Neutrophil (primary cell): ENCODE data around the gene RABL6.

Experiments
- H3K27ac ChIP-seq: fragments of 200-600 bp; sonication (generic); 2 replicates; pipeline ENCODE4 v1.5.1; 2016; ENCODE audit warnings: mild to moderate bottlenecking, moderate library complexity
- H3K27me3 ChIP-seq: fragments of 200-600 bp; sonication (generic); 2 replicates; pipeline ENCODE4 v1.6.0; 2016; ENCODE audit warnings: mild to moderate bottlenecking
- H3K36me3 ChIP-seq: fragments of 200-600 bp; sonication (generic); 2 replicates; pipeline ENCODE4 v1.5.1; 2017
- H3K4me1 ChIP-seq, 2 experiments: fragments of 200-600 bp in 1 of 2; sonication (generic) in 1 of 2; 1 replicate in 1 of 2; 2 replicates in 1 of 2; pipeline versions ENCODE4 v1.5.1 to v1.6.1; 2013 to 2016; ENCODE audit warnings: low read depth in 1 of 2, low read length in 1 of 2, mild to moderate bottlenecking in 1 of 2, moderate library complexity in 1 of 2; ENCODE audit not compliant: control insufficient read depth in 1 of 2, insufficient read depth in 1 of 2
- H3K4me3 ChIP-seq, 2 experiments: fragments of 200-600 bp in 1 of 2; sonication (generic) in 1 of 2; 1 replicate in 1 of 2; 2 replicates in 1 of 2; pipeline ENCODE4 v1.5.1; 2013 to 2016; ENCODE audit warnings: low read depth in 1 of 2, low read length in 1 of 2, mild to moderate bottlenecking in 1 of 2, moderate library complexity in 1 of 2
- H3K9me3 ChIP-seq: fragments of 200-600 bp; sonication (generic); 2 replicates; pipeline ENCODE4 v1.5.1; 2016
- TF ChIP-seq, protein P1 (sequence below): fragments of 200-600 bp; sonication (generic); IDR thresholded peaks from 2 replicates; pipeline ENCODE4 v1.5.1; 2016; ENCODE audit warnings: antibody characterized with exemption

The RABL6 gene

DNA sequence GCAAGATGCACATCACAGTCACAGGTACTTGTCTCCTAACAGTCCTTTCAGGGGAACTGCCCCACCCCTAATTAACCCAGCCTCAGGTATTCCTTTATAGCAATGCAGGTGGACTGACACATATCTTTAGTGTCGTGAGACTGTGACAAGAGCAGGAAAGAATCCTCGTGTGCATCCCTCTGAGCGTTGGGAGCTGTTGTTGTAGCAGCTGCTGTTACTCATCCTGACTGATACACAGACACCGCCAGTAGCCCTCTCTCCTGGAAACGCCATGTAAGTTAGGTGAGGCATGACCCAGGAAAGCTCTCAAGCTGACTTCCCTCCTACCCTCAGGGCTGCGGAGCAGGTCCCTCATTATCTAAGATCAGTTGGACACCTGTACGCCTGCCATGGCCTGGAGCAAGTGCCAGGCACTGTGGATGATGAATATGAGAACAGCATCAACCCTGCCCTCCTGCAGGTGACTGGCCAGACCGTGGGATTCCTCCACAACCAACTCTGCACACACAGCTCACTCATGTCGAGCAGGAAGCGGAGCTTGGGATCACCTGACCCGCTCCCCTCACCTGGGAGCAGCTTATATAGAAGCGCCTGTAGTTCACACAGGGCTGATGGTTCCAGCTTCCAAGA lies 33.2 kb upstream of the RABL6 start:
- no peak overlapping the region for H3K4me3 ChIP-seq
- no peak overlapping the region for H3K27ac ChIP-seq
- H3K36me3 ChIP-seq: no peaks in the 10 kb centered on the region
- no peaks in the 10 kb centered on the region for H3K4me1 ChIP-seq
- TF ChIP-seq, protein P1, sequence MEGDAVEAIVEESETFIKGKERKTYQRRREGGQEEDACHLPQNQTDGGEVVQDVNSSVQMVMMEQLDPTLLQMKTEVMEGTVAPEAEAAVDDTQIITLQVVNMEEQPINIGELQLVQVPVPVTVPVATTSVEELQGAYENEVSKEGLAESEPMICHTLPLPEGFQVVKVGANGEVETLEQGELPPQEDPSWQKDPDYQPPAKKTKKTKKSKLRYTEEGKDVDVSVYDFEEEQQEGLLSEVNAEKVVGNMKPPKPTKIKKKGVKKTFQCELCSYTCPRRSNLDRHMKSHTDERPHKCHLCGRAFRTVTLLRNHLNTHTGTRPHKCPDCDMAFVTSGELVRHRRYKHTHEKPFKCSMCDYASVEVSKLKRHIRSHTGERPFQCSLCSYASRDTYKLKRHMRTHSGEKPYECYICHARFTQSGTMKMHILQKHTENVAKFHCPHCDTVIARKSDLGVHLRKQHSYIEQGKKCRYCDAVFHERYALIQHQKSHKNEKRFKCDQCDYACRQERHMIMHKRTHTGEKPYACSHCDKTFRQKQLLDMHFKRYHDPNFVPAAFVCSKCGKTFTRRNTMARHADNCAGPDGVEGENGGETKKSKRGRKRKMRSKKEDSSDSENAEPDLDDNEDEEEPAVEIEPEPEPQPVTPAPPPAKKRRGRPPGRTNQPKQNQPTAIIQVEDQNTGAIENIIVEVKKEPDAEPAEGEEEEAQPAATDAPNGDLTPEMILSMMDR: no peak
- peaks cover 3% of the 10 kb centered on the region for H3K9me3 ChIP-seq
- peaks cover 30% of the 10 kb centered on the region for H3K27me3 ChIP-seq

DNA sequence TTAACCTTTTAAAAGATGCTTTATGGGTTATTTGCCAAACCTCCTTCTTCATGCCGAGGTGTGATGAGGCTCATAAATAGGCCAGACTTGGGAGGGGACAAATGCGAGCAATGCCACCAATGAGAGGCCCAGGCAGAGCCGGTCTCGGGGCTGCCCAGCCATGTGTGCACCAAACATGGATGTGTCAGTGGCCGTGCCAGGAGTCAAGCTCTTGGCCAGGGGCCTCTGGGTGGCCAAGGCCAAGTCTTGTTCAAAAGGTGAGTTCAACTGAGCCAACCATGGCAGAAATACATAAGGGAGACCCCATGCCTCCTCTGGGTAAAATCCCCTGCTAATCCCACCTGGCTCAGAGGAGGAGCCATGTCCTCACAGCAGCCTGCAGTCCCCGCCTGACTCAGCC lies 32.6 kb upstream of the RABL6 start:
- TF ChIP-seq, protein P1: no peak
- Histone ChIP-seq H3K9me3 (peaks cover 3% of the 10 kb centered on the region), H3K27me3 (peaks cover 30% of the 10 kb centered on the region), H3K36me3 (no peaks in the 10 kb centered on the region), H3K27ac (no peak overlapping the region), H3K4me1 (no peaks in the 10 kb centered on the region), H3K4me3 (no peak overlapping the region)

DNA sequence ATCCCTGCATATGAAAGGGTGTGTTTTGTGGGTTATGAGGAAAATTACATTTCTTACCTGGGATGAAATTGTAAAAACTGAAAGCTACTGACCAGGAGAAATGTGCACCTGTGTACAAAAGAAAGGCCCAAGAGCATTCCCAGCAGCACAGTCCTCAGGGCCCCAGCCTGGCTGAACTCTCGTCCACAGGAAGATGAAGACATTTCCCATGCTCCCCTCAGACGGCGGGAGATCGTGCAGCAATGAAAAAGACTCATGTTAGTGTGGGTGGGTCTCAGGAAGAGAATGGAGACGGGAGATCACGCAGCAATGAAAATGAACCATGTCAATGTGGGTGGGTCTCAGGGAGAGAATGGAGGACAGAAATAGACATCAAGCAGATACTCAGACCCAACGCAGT lies 30.8 kb upstream of the RABL6 start:
- Histone ChIP-seq H3K27ac (no peak overlapping the region), H3K4me1 (no peaks in the 10 kb centered on the region), H3K27me3 (peaks cover 18% of the 10 kb centered on the region), H3K36me3 (no peaks in the 10 kb centered on the region), H3K9me3 (peaks cover 3% of the 10 kb centered on the region), H3K4me3 (no peak overlapping the region)
- TF ChIP-seq, protein P1: no peak

DNA sequence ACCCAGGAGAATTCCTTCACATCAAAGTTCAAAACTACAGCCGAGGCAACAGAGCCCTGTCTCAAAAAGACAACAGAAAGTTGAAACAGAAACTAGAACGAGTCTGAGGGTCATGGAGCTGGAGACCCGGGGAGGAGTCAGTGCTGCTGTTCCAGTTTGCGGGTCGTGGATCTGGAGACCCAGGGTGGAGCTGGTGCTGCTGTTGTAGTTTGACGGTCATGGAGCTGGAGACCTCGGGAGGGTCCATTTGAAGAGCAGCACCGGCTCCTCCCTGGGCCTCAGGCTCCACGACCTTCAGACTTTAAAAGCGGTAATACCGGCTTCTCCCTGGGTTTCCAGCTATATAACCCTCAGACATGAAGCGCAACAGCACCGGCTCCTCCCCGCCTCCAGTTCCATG lies 30.4 kb upstream of the RABL6 start:
- H3K27ac ChIP-seq: no peak overlapping the region
- H3K4me1 ChIP-seq: no peaks in the 10 kb centered on the region
- H3K36me3 ChIP-seq: no peaks in the 10 kb centered on the region
- H3K4me3 ChIP-seq: no peak overlapping the region
- TF ChIP-seq, protein P1: no peak
- H3K9me3 ChIP-seq: peaks cover 3% of the 10 kb centered on the region
- H3K27me3 ChIP-seq: peaks cover 17% of the 10 kb centered on the region

DNA sequence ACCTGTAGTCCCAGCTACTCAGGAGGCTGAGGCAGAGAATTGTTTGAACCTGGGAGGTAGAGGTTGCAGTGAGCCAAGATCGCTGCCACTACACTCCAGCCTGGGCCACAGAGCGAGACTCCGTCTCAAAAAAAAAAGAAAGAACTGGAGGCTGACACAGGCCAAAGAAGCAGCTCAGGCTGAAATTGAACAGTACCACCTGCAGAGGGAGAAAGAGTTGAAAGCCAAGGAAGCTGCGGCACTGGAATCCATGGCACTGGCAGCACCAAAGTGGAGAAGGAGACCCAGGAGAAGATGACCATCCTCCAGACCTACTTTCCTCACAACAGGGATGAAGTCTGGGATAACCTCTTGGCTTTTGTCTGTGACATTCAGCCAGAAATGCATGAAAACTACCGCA lies 27.9 kb upstream of the RABL6 start:
- Histone ChIP-seq H3K9me3 (no peaks in the 10 kb centered on the region), H3K27me3 (peaks cover 17% of the 10 kb centered on the region), H3K27ac (no peak overlapping the region), H3K36me3 (no peaks in the 10 kb centered on the region), H3K4me1 (no peaks in the 10 kb centered on the region), H3K4me3 (no peak overlapping the region)
- TF ChIP-seq, protein P1: no peak
